Right lobe of liver (tissue), 6 donors: Measurements from ENCODE around the gene TIAM2. TPM values are rescaled to one million over a fixed set of nuclear protein-coding genes. Genes with fewer than 3 reads are reported as not detected.

Experiments used
- ATAC-seq, 4 donors: fragments of 200-7000 bp; cut with Tn5 transposase; one replicate each; pipeline ENCODE4 v1.9.1; 2020; ENCODE audit warnings: mild to moderate bottlenecking in 4 of 4, moderate library complexity in 4 of 4
- DNase-seq, 3 donors: peaks; one replicate each; pipeline ENCODE4 v3.0.0-alpha.2; 2020
- H3K27ac ChIP-seq, 3 donors: fragments of 200-600 bp; one replicate each; pipeline ENCODE4 v1.8.0; 2022
- H3K27me3 ChIP-seq, 2 donors: fragments of 200-600 bp; one replicate each; pipeline ENCODE4 v1.8.0; 2022
- H3K36me3 ChIP-seq, 4 donors: fragments of 200-600 bp; sonication (generic) in 1 of 4; one replicate each; pipeline versions ENCODE4 v1.5.1 to v1.8.0; 2017 to 2022; ENCODE audit warnings: control low read depth in 1 of 4
- H3K4me1 ChIP-seq, 4 donors: fragments of 200-600 bp; sonication (generic) in 1 of 4; one replicate each; pipeline versions ENCODE4 v1.5.1 to v1.8.0; 2017 to 2022; ENCODE audit warnings: control low read depth in 1 of 4
- H3K4me3 ChIP-seq, 3 donors: fragments of 200-600 bp; one replicate each; pipeline ENCODE4 v1.8.0; 2022
- H3K9me3 ChIP-seq, 4 donors: fragments of 200-600 bp; sonication (generic) in 1 of 4; one replicate each; pipeline versions ENCODE4 v1.5.1 to v1.8.0; 2017 to 2022; ENCODE audit warnings: control low read depth in 1 of 4
- CTCF ChIP-seq, 4 donors: fragments of 200-600 bp in 3 of 4; fragments of 450-650 bp in 1 of 4; IDR thresholded peaks; one replicate each; pipeline versions ENCODE4 v1.5.1 to v1.8.0; 2016 to 2022; ENCODE audit warnings: antibody characterized with exemption in 4 of 4, mild to moderate bottlenecking in 2 of 4
- POLR2A ChIP-seq: fragments of 450-650 bp; IDR thresholded peaks from one replicate; pipeline ENCODE4 v1.6.1; 2017; ENCODE audit warnings: antibody characterized with exemption, mild to moderate bottlenecking
- WGBS: methylation state at CpG from one replicate; pipeline ENCODE4 v1.1.6; 2018; ENCODE audit warnings: low coverage, low lambda C conversion rate; ENCODE audit not compliant: insufficient coverage; ENCODE audit errors: missing lambda C conversion rate; 5-methylcytosine and 5-hydroxymethylcytosine counted together
- intact Hi-C, 2 donors: fragments of 100-400 bp; cut with DNase I; formaldehyde crosslinking; loops; one replicate each; pipeline versions ENCODE4 v1.11.2 to v1.14.1; 2022
- total RNA-seq, 6 experiments: library from RNA; depleted of rRNA in 2 of 6; stranded (reverse); fragments of >200 nt in 2 of 6; fragmentation: NEBNext Ultra II Directional in 3 of 6; extraction: Animal tissue kit (Norgen Biotek cat#: 25700) in 3 of 6; gene quantifications; one replicate each; pipeline versions ENCODE4 v1.1.0 to v1.2.4, GENCODE V29; 2016 to 2023
- donor health status: DM: no; HTN: yes; CAD: no.
- donor health status: DM: no; HTN: no; CAD: no.
- donor health status: DM: no; HTN: no; CAD: no.
- donor health status: DM: no; HTN: yes; CAD: no.
- donor health status: DM: no; HTN: yes; CAD: no.

TIAM2 gene
- total RNA-seq, 6 experiments from 2014 or later: 1.3 to 4.4 (median 1.7) TPM

GRCh38 chr6:155001934-155002333 lies 6.8 kb downstream of the TIAM2 start:
- TF ChIP-seq CTCF (IDR thresholded peaks at IDR 0.05): no peak
- no peak for TF ChIP-seq POLR2A
- Histone ChIP-seq H3K4me1 (peaks cover 0 to 6% (median under 1%) of the 10 kb centered on the region in 4 donors), H3K27ac (no peak overlapping the region), H3K27me3 (no peaks in the 10 kb centered on the region), H3K9me3 (no peaks in the 10 kb centered on the region), H3K36me3 (no peaks in the 10 kb centered on the region), H3K4me3 (no peak overlapping the region)
- ATAC-seq: no peak
- no peak for DNase-seq
- intact Hi-C loops: no loop called here
- 61% methylated on average over 4 of the region's 4 CpGs for WGBS

GRCh38 chr6:155003476-155003875 lies 8.4 kb downstream of the TIAM2 start:
- WGBS: 30% methylated on average over 5 of the region's 7 CpGs

GRCh38 chr6:155004017-155004416 lies 8.9 kb downstream of the TIAM2 start:
- Histone ChIP-seq H3K4me1 (no peaks in the 10 kb centered on the region), H3K36me3 (no peaks in the 10 kb centered on the region), H3K9me3 (no peaks in the 10 kb centered on the region), H3K27me3 (no peaks in the 10 kb centered on the region), H3K27ac (no peak overlapping the region), H3K4me3 (no peak overlapping the region)
- ATAC-seq (peak in 1 of 4 donors; percentile 30), DNase-seq (no peak)
- no peak for TF ChIP-seq POLR2A
- TF ChIP-seq CTCF (IDR thresholded peaks at IDR 0.05): no peak
- intact Hi-C loops: no loop called here
- WGBS: 62% methylated on average over 3 of the region's 3 CpGs

More at GRCh38 chr6:155003476-155003875, 8.4 kb downstream of the TIAM2 start:
- peaks cover 0 to 4% (median under 1%) of the 10 kb centered on the region in 4 donors for H3K4me1 ChIP-seq
- no peak for TF ChIP-seq POLR2A
- no peak for TF ChIP-seq CTCF (IDR thresholded peaks at IDR 0.05)
- H3K4me3 ChIP-seq: no peak overlapping the region
- intact Hi-C loops: no loop called here
- no peaks in the 10 kb centered on the region for H3K36me3 ChIP-seq
- no peak overlapping the region for H3K27ac ChIP-seq
- H3K9me3 ChIP-seq: no peaks in the 10 kb centered on the region
- H3K27me3 ChIP-seq: no peaks in the 10 kb centered on the region
- no peak for ATAC-seq
- no peak for DNase-seq

GRCh38 chr6:155004576-155005372 lies 9.7 kb downstream of the TIAM2 start:
- H3K27me3 ChIP-seq: no peaks in the 10 kb centered on the region
- no peak overlapping the region for H3K27ac ChIP-seq
- intact Hi-C loops: no loop called here
- H3K4me1 ChIP-seq: no peaks in the 10 kb centered on the region
- no peaks in the 10 kb centered on the region for H3K9me3 ChIP-seq
- H3K36me3 ChIP-seq: no peaks in the 10 kb centered on the region
- ATAC-seq: no peak
- no peak for DNase-seq
- TF ChIP-seq POLR2A: no peak
- no peak for TF ChIP-seq CTCF (IDR thresholded peaks at IDR 0.05)
- 84% methylated on average over 10 of the region's 10 CpGs for WGBS
- no peak overlapping the region for H3K4me3 ChIP-seq
